Tibial artery (tissue), 4 donors: ENCODE data around the gene LHB.

Source experiments
- DNase-seq, 2 donors: peaks; one replicate each; pipeline ENCODE4 v3.0.0-alpha.2; 2019
- H3K27ac ChIP-seq, 2 donors: fragments of 200-600 bp; sonication (generic) in 1 of 2; 1 replicate in 1 of 2; 2 replicates in 1 of 2; pipeline ENCODE4 v1.5.1; 2018 to 2019; ENCODE audit warnings: mild to moderate bottlenecking in 1 of 2
- H3K27me3 ChIP-seq, 2 donors: fragments of 200-600 bp; sonication (generic) in 1 of 2; one replicate each; pipeline versions ENCODE4 v1.5.1 to v1.6.0; 2016 to 2019
- H3K36me3 ChIP-seq, 3 donors: fragments of 200-600 bp; sonication (generic) in 2 of 3; one replicate each; pipeline ENCODE4 v1.5.1; 2016 to 2019; ENCODE audit warnings: mild to moderate bottlenecking in 2 of 3
- H3K4me1 ChIP-seq, 4 donors: fragments of 200-600 bp; sonication (generic) in 2 of 4; 1 replicate in 3 of 4; 2 replicates in 1 of 4; pipeline ENCODE4 v1.5.1; 2016 to 2019
- H3K4me3 ChIP-seq, 2 donors: fragments of 200-600 bp; sonication (generic) in 1 of 2; 1 replicate in 1 of 2; 2 replicates in 1 of 2; pipeline ENCODE4 v1.5.1; 2018 to 2019; ENCODE audit warnings: mild to moderate bottlenecking in 2 of 2
- H3K9me3 ChIP-seq, 3 donors: fragments of 200-600 bp; sonication (generic) in 1 of 3; one replicate each; pipeline ENCODE4 v1.5.1; 2016 to 2019
- CTCF ChIP-seq, 2 experiments: fragments of 200-600 bp in 1 of 2; fragments of 450-650 bp in 1 of 2; IDR thresholded peaks; one replicate each; pipeline ENCODE4 v1.5.1; 2017 to 2019; ENCODE audit warnings: antibody characterized with exemption in 2 of 2, mild to moderate bottlenecking in 1 of 2, moderate library complexity in 1 of 2
- intact Hi-C: fragments of 100-400 bp; cut with DNase I; formaldehyde crosslinking; loops from one replicate; pipeline ENCODE4 v1.15.0; 2023; ENCODE audit warnings: low total_unique reads

Gene LHB

GRCh38 chr19:48975947-48976847, 40.7 kb downstream of the LHB start:
- Histone ChIP-seq H3K36me3 (peaks cover 33 to 73% (median 37%) of the 10 kb centered on the region in 3 donors), H3K27ac (peak overlapping the region in 1 of 2 donors; percentile 80)
- TF ChIP-seq CTCF (IDR thresholded peaks at IDR 0.05): no peak

GRCh38 chr19:48970923-48971395, 45.9 kb downstream of the LHB start:
- H3K27me3 ChIP-seq: no peaks in the 10 kb centered on the region
- DNase-seq: peak; percentile 70 to 85
- H3K9me3 ChIP-seq: no peaks in the 10 kb centered on the region
- intact Hi-C loops: loop anchor here (5.0 kb wide), 1 partner anchor 174 kb away; no protein-coding TSS in a partner anchor
- no peak overlapping the region for H3K4me3 ChIP-seq
- peaks cover 0 to 37% (median 28%) of the 10 kb centered on the region in 4 donors for H3K4me1 ChIP-seq
- peak overlapping the region in 1 of 2 donors; percentile 29 for H3K27ac ChIP-seq
- peak; percentile 89 to 91 for TF ChIP-seq CTCF (IDR thresholded peaks at IDR 0.05)
- H3K36me3 ChIP-seq: peaks cover 62 to 91% (median 67%) of the 10 kb centered on the region in 3 donors

More at GRCh38 chr19:48975947-48976847, 40.7 kb downstream of the LHB start:
- H3K27me3 ChIP-seq: no peaks in the 10 kb centered on the region
- intact Hi-C loops: no loop called here
- no peak for DNase-seq
- peaks cover 4 to 27% (median 12%) of the 10 kb centered on the region in 4 donors for H3K4me1 ChIP-seq
- H3K9me3 ChIP-seq: no peaks in the 10 kb centered on the region
- H3K4me3 ChIP-seq: no peak overlapping the region

- Histone ChIP-seq H3K27ac (peak overlapping the region in 1 of 2 donors; percentile 29), H3K9me3 (no peaks in the 10 kb centered on the region), H3K4me1 (peaks cover 0 to 37% (median 28%) of the 10 kb centered on the region in 4 donors), H3K36me3 (peaks cover 63 to 86% (median 67%) of the 10 kb centered on the region in 3 donors), H3K4me3 (no peak overlapping the region), H3K27me3 (no peaks in the 10 kb centered on the region)
- TF ChIP-seq CTCF (IDR thresholded peaks at IDR 0.05): no peak
- DNase-seq: no peak
- intact Hi-C loops: loop anchor here (5.0 kb wide), 1 partner anchor 173 kb away; no protein-coding TSS in a partner anchor
Observed at GRCh38 chr19:48970139-48970766, 46.6 kb downstream of the LHB start.

GRCh38 chr19:48969276-48970138, 47.4 kb downstream of the LHB start:
- Histone ChIP-seq H3K27ac (peak overlapping the region in 1 of 2 donors; percentile 88), H3K4me1 (peaks cover 0 to 41% (median 31%) of the 10 kb centered on the region in 4 donors), H3K27me3 (no peaks in the 10 kb centered on the region), H3K36me3 (peaks cover 60 to 78% (median 61%) of the 10 kb centered on the region in 3 donors), H3K9me3 (no peaks in the 10 kb centered on the region), H3K4me3 (no peak overlapping the region)
- no peak for TF ChIP-seq CTCF (IDR thresholded peaks at IDR 0.05)
- intact Hi-C loops: loop anchor here (5.0 to 10.0 kb wide), 2 partner anchors 95 to 172 kb away; partner anchors contain the start of gene PPP1R15A
- DNase-seq: no peak

GRCh38 chr19:48968813-48969218, 48.1 kb downstream of the LHB start:
- Histone ChIP-seq H3K27ac (peak overlapping the region in 1 of 2 donors; percentile 88), H3K27me3 (no peaks in the 10 kb centered on the region), H3K4me3 (no peak overlapping the region), H3K4me1 (peaks cover 0 to 48% (median 38%) of the 10 kb centered on the region in 4 donors), H3K9me3 (no peaks in the 10 kb centered on the region), H3K36me3 (peaks cover 54 to 72% (median 54%) of the 10 kb centered on the region in 3 donors)
- intact Hi-C loops: loop anchor here (10.0 kb wide), 1 partner anchor 94 kb away; the partner anchor contains the start of gene PPP1R15A
- no peak for TF ChIP-seq CTCF (IDR thresholded peaks at IDR 0.05)
- DNase-seq: no peak
